ENCODE results near the gene RNU6-8. TPM values are rescaled to one million over a fixed set of nuclear protein-coding genes. Genes with fewer than 3 reads are reported as not detected.

The RNU6-8 gene
- total and polyA plus RNA-seq, 2 donors (not counting 1 experiment from before 2014, with no cell fraction given) = not detected

DNA sequence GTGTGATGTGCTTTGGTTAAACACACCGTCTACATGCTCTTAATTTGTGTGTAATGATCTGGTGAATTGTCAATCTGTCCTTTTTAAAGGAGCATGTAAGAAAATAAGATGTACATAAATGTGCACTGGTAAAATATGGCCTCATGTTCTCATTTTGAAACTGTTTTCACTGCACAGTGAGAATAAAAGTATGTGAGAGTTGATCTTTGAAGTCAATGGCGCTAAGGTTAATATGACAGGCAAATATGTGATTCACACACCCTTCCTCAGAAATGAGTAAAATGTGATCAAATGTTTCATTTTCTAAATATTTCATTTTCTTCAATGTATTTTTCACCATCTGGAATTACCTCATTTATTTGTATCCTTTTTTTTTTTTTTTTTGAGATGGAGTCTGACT is 9.5 kb downstream of the RNU6-8 start:
- Histone ChIP-seq H3K79me2 (ENCODE audit: control insufficient read depth, insufficient read depth, low read length) (no peaks in the 10 kb centered on the region), H3K4me1 (ENCODE audit: control insufficient read depth, extremely low read depth, insufficient read depth, low read length) (no peaks in the 10 kb centered on the region), H3K9me3 (ENCODE audit: control insufficient read depth, insufficient read depth, low read depth, low read length) (no peaks in the 10 kb centered on the region), H3K27me3 (ENCODE audit: control insufficient read depth, insufficient read depth, low read length) (no peaks in the 10 kb centered on the region), H3K36me3 (ENCODE audit: control insufficient read depth, insufficient read depth, low read length) (no peaks in the 10 kb centered on the region), H3K4me2 (ENCODE audit: extremely low read depth, insufficient read depth, low read length) (no peak overlapping the region), H3K27ac (ENCODE audit: insufficient read depth, low read length) (no peak overlapping the region), H3K9ac (ENCODE audit: insufficient read depth, low read length) (no peak overlapping the region), H4K20me1 (ENCODE audit: control insufficient read depth, extremely low read depth, insufficient read depth, low read length) (no peaks in the 10 kb centered on the region), H2AFZ (ENCODE audit: low read length) (no peak overlapping the region), H3K4me3 (replicated peaks in 1 of 4; ENCODE audit: control extremely low read depth in 1 of 4, insufficient read depth in 1 of 4, low read depth in 3 of 4, low read length in 4 of 4) (no peak overlapping the region)
- TF ChIP-seq, protein P1, sequence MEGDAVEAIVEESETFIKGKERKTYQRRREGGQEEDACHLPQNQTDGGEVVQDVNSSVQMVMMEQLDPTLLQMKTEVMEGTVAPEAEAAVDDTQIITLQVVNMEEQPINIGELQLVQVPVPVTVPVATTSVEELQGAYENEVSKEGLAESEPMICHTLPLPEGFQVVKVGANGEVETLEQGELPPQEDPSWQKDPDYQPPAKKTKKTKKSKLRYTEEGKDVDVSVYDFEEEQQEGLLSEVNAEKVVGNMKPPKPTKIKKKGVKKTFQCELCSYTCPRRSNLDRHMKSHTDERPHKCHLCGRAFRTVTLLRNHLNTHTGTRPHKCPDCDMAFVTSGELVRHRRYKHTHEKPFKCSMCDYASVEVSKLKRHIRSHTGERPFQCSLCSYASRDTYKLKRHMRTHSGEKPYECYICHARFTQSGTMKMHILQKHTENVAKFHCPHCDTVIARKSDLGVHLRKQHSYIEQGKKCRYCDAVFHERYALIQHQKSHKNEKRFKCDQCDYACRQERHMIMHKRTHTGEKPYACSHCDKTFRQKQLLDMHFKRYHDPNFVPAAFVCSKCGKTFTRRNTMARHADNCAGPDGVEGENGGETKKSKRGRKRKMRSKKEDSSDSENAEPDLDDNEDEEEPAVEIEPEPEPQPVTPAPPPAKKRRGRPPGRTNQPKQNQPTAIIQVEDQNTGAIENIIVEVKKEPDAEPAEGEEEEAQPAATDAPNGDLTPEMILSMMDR (conservative IDR thresholded peaks at IDR 0.05 in 1 of 2, IDR thresholded peaks at IDR 0.05 in 1 of 2; ENCODE audit: low read depth in 1 of 2, low read length in 2 of 2) = no peak
- no peak for TF ChIP-seq EZH2 (IDR thresholded peaks at IDR 0.05; ENCODE audit: low read length, missing control alignments)
- DNase-seq (ENCODE audit: low read depth in 2 of 2) = no peak

- Histone ChIP-seq H3K4me3 (replicated peaks in 1 of 4; ENCODE audit: control extremely low read depth in 1 of 4, insufficient read depth in 1 of 4, low read depth in 3 of 4, low read length in 4 of 4) (no peak overlapping the region), H3K4me2 (ENCODE audit: extremely low read depth, insufficient read depth, low read length) (no peak overlapping the region), H3K79me2 (ENCODE audit: control insufficient read depth, insufficient read depth, low read length) (no peaks in the 10 kb centered on the region), H3K36me3 (ENCODE audit: control insufficient read depth, insufficient read depth, low read length) (no peaks in the 10 kb centered on the region), H2AFZ (ENCODE audit: low read length) (no peak overlapping the region), H3K9ac (ENCODE audit: insufficient read depth, low read length) (no peak overlapping the region), H3K27ac (ENCODE audit: insufficient read depth, low read length) (no peak overlapping the region), H4K20me1 (ENCODE audit: control insufficient read depth, extremely low read depth, insufficient read depth, low read length) (no peaks in the 10 kb centered on the region), H3K9me3 (ENCODE audit: control insufficient read depth, insufficient read depth, low read depth, low read length) (no peaks in the 10 kb centered on the region), H3K4me1 (ENCODE audit: control insufficient read depth, extremely low read depth, insufficient read depth, low read length) (no peaks in the 10 kb centered on the region), H3K27me3 (ENCODE audit: control insufficient read depth, insufficient read depth, low read length) (no peaks in the 10 kb centered on the region)
- no peak for DNase-seq (ENCODE audit: low read depth in 2 of 2)
- no peak for TF ChIP-seq EZH2 (IDR thresholded peaks at IDR 0.05; ENCODE audit: low read length, missing control alignments)
- TF ChIP-seq, protein P1 (conservative IDR thresholded peaks at IDR 0.05 in 1 of 2, IDR thresholded peaks at IDR 0.05 in 1 of 2; ENCODE audit: low read depth in 1 of 2, low read length in 2 of 2) = no peak
Measured at GRCh38 chr14:32192712-32193373, 10.2 kb downstream of the RNU6-8 start.

GRCh38 chr14:32190673-32191072 is 12.4 kb downstream of the RNU6-8 start:
- Histone ChIP-seq H3K9me3 (ENCODE audit: control insufficient read depth, insufficient read depth, low read depth, low read length) (no peaks in the 10 kb centered on the region), H3K36me3 (ENCODE audit: control insufficient read depth, insufficient read depth, low read length) (no peaks in the 10 kb centered on the region), H3K27me3 (ENCODE audit: control insufficient read depth, insufficient read depth, low read length) (no peaks in the 10 kb centered on the region), H3K4me1 (ENCODE audit: control insufficient read depth, extremely low read depth, insufficient read depth, low read length) (no peaks in the 10 kb centered on the region), H3K9ac (ENCODE audit: insufficient read depth, low read length) (no peak overlapping the region), H3K79me2 (ENCODE audit: control insufficient read depth, insufficient read depth, low read length) (no peaks in the 10 kb centered on the region), H3K4me3 (replicated peaks in 1 of 4; ENCODE audit: control extremely low read depth in 1 of 4, insufficient read depth in 1 of 4, low read depth in 3 of 4, low read length in 4 of 4) (no peak overlapping the region), H3K4me2 (ENCODE audit: extremely low read depth, insufficient read depth, low read length) (no peak overlapping the region), H2AFZ (ENCODE audit: low read length) (no peak overlapping the region), H3K27ac (ENCODE audit: insufficient read depth, low read length) (no peak overlapping the region), H4K20me1 (ENCODE audit: control insufficient read depth, extremely low read depth, insufficient read depth, low read length) (no peaks in the 10 kb centered on the region)
- TF ChIP-seq, protein P1 (conservative IDR thresholded peaks at IDR 0.05 in 1 of 2, IDR thresholded peaks at IDR 0.05 in 1 of 2; ENCODE audit: low read depth in 1 of 2, low read length in 2 of 2) = no peak
- TF ChIP-seq EZH2 (IDR thresholded peaks at IDR 0.05; ENCODE audit: low read length, missing control alignments) = no peak
- peak in 1 of 2 donors; percentile 42 for DNase-seq (ENCODE audit: low read depth in 2 of 2)
